ENCODE measurements around the gene MAK.
"Not testable (repeated sequence)": the region's sequence is repeated elsewhere in the genome, so short reads cannot be mapped to it uniquely, and the experiment has no call there.

Gene MAK, protein sequence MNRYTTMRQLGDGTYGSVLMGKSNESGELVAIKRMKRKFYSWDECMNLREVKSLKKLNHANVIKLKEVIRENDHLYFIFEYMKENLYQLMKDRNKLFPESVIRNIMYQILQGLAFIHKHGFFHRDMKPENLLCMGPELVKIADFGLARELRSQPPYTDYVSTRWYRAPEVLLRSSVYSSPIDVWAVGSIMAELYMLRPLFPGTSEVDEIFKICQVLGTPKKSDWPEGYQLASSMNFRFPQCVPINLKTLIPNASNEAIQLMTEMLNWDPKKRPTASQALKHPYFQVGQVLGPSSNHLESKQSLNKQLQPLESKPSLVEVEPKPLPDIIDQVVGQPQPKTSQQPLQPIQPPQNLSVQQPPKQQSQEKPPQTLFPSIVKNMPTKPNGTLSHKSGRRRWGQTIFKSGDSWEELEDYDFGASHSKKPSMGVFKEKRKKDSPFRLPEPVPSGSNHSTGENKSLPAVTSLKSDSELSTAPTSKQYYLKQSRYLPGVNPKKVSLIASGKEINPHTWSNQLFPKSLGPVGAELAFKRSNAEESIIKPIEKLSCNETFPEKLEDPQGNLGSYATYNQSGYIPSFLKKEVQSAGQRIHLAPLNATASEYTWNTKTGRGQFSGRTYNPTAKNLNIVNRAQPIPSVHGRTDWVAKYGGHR

GRCh38 chr6:10837995-10838793, at the start of gene MAK:
MAK (minus strand) TSS chr6:10838539; CDS start chr6:10830648, 7,891 bp downstream.
- Histone ChIP-seq H3K27ac (ENCODE audit: low read depth, low read length) (no peak within 1 kb of the TSS), H3K36me3 (ENCODE audit: insufficient read depth, low read length) (no peaks in the 10 kb centered on the region), H3K79me2 (ENCODE audit: control insufficient read depth, insufficient read depth, low read length, unreplicated experiment) (no peaks in the 10 kb centered on the region), H3K4me3 (ENCODE audit: low read depth, low read length) (peak within 1 kb of the TSS; percentile 73), H2AFZ (ENCODE audit: low read length, unreplicated experiment) (peak within 1 kb of the TSS; percentile 61), H3K4me1 (ENCODE audit: control insufficient read depth, insufficient read depth, low read length, unreplicated experiment) (no peaks in the 10 kb centered on the region), H3K27me3 (ENCODE audit: insufficient read depth, low read length) (peaks cover 79% of the 10 kb centered on the region)

DNA sequence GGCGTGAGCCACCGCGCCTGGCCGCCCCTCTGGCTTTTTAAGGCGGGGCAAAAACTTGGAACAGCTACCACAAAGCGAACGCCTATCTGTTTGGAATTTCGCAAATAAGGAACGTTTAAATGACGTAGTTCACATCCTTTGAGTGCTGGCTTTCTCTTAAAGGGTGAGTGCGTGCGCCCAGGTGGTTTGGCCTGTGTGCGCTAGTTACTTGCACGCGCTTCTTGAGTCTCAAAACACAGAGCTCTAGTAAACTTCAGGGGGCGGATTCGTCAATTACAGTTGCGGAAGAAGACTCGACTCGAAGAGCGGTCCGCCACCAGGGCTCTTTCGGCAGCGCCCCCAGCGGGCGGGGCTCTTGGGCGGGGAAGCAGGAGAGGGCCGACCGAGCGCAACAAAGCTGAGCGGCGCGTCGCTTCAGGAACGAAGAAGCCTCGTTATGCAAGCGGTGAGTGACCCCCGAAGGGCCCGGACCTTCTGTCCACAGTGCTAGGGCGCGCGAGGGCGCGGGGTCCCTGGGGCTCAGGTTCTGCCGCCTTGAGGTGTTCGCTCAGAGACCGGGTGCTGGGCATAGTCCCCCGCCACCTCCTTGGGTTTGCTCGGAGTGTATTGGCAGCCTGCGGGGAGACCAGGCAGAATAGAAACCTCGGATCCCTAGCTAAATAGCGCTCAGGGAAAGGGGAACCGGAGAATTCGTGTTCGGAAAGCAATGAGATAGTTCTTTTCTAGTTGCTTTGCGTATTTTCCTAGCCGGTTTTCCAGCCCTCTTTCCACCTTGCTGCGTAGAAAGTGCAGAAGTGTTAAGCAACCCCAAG, 48.6 kb upstream of the MAK start, which contains the start of gene SYCP2L:
Gene SYCP2L, plus strand, starts transcription at position 362 of the 812 bp plus-strand sequence. Its CDS starts 75 bp downstream, at position 437.
- Histone ChIP-seq H3K36me3 (ENCODE audit: insufficient read depth, low read length) (no peaks in the 10 kb centered on the region), H3K4me1 (ENCODE audit: control insufficient read depth, insufficient read depth, low read length, unreplicated experiment) (no peaks in the 10 kb centered on the region), H3K27ac (ENCODE audit: low read depth, low read length) (no peak within 1 kb of the TSS), H3K4me3 (ENCODE audit: low read depth, low read length) (peak within 1 kb of the TSS; percentile 22; the same call in 1 of the 2 replicates), H3K79me2 (ENCODE audit: control insufficient read depth, insufficient read depth, low read length, unreplicated experiment) (no peaks in the 10 kb centered on the region), H3K27me3 (ENCODE audit: insufficient read depth, low read length) (peaks cover 79% of the 10 kb centered on the region), H2AFZ (ENCODE audit: low read length, unreplicated experiment) (no peak within 1 kb of the TSS)

- peaks cover 84% of the 10 kb centered on the region for H3K27me3 ChIP-seq (ENCODE audit: insufficient read depth, low read length)
- H3K27ac ChIP-seq (ENCODE audit: low read depth, low read length); H2AFZ ChIP-seq (ENCODE audit: low read length, unreplicated experiment); H3K79me2 ChIP-seq (ENCODE audit: control insufficient read depth, insufficient read depth, low read length, unreplicated experiment); H3K36me3 ChIP-seq (ENCODE audit: insufficient read depth, low read length); H3K4me1 ChIP-seq (ENCODE audit: control insufficient read depth, insufficient read depth, low read length, unreplicated experiment); H3K4me3 ChIP-seq (ENCODE audit: low read depth, low read length): not testable (repeated sequence)
Measured at GRCh38 chr6:10886365-10886690, 48.0 kb upstream of the MAK start.

GRCh38 chr6:10884245-10884972, 46.1 kb upstream of the MAK start:
- Histone ChIP-seq H3K4me1 (ENCODE audit: control insufficient read depth, insufficient read depth, low read length, unreplicated experiment) (no peaks in the 10 kb centered on the region), H3K4me3 (ENCODE audit: low read depth, low read length) (no peak overlapping the region), H3K79me2 (ENCODE audit: control insufficient read depth, insufficient read depth, low read length, unreplicated experiment) (no peaks in the 10 kb centered on the region), H3K27me3 (ENCODE audit: insufficient read depth, low read length) (peaks cover 94% of the 10 kb centered on the region), H2AFZ (ENCODE audit: low read length, unreplicated experiment) (no peak overlapping the region), H3K36me3 (ENCODE audit: insufficient read depth, low read length) (no peaks in the 10 kb centered on the region), H3K27ac (ENCODE audit: low read depth, low read length) (no peak overlapping the region)

DNA sequence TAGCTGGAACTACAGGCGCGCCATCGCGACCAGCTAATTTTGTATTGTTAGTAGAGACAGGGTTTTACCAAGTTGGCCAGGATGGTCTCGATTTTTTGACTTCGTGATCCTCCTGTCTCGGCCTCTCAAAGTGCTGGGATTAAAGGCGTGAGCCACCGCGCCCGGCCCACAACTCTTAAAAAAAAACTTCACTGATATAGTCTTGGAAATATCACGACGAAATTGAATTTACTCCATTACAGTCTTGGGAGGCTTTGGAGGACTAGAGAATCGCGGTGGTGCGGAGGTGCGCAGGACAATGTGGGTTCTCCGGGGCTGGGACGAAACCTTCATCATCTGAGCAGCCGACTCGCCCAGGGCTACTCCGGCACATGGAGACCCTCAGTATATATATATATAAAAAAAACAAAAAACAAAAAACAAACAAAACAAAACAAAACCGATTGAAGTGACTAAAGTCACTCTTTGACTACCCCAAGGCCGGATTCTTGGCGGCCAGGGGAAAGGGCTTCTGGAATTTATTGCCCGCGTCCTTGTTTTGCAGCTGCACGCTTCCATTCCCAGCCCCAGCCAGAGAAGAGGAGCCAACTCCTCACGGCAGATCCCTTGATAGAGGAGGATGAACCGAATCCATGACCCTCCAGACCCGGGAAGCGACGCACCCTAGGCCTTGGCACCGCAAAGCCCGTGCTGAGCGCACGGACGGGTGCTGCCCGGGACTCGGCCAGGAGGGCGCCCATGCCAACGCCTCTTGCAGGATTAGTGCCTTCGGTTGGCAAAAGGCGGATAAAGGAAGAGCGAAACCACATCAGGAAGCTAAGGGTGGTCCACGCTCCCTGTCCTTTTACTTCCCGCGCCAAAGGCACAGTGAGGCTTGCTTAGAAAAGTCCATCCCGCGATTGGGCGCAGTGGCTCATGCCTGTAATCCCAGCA, 45.2 kb upstream of the MAK start:
- no peak overlapping the region for H2AFZ ChIP-seq (ENCODE audit: low read length, unreplicated experiment)
- H3K79me2 ChIP-seq (ENCODE audit: control insufficient read depth, insufficient read depth, low read length, unreplicated experiment), result no peaks in the 10 kb centered on the region
- H3K4me1 ChIP-seq (ENCODE audit: control insufficient read depth, insufficient read depth, low read length, unreplicated experiment), result no peaks in the 10 kb centered on the region
- peaks cover 92% of the 10 kb centered on the region for H3K27me3 ChIP-seq (ENCODE audit: insufficient read depth, low read length)
- no peak overlapping the region for H3K27ac ChIP-seq (ENCODE audit: low read depth, low read length)
- no peaks in the 10 kb centered on the region for H3K36me3 ChIP-seq (ENCODE audit: insufficient read depth, low read length)
- no peak overlapping the region for H3K4me3 ChIP-seq (ENCODE audit: low read depth, low read length)

- H2AFZ ChIP-seq (ENCODE audit: low read length, unreplicated experiment), result no peak overlapping the region
- H3K27ac ChIP-seq (ENCODE audit: low read depth, low read length), result no peak overlapping the region
- H3K27me3 ChIP-seq (ENCODE audit: insufficient read depth, low read length), result peaks cover 85% of the 10 kb centered on the region
- H3K4me3 ChIP-seq (ENCODE audit: low read depth, low read length), result no peak overlapping the region
- no peaks in the 10 kb centered on the region for H3K4me1 ChIP-seq (ENCODE audit: control insufficient read depth, insufficient read depth, low read length, unreplicated experiment)
- no peaks in the 10 kb centered on the region for H3K79me2 ChIP-seq (ENCODE audit: control insufficient read depth, insufficient read depth, low read length, unreplicated experiment)
- no peaks in the 10 kb centered on the region for H3K36me3 ChIP-seq (ENCODE audit: insufficient read depth, low read length)
Measured at GRCh38 chr6:10882657-10883171, 44.4 kb upstream of the MAK start.

GRCh38 chr6:10882253-10882630, 43.9 kb upstream of the MAK start:
- H3K27ac ChIP-seq (ENCODE audit: low read depth, low read length); H2AFZ ChIP-seq (ENCODE audit: low read length, unreplicated experiment); H3K79me2 ChIP-seq (ENCODE audit: control insufficient read depth, insufficient read depth, low read length, unreplicated experiment); H3K4me1 ChIP-seq (ENCODE audit: control insufficient read depth, insufficient read depth, low read length, unreplicated experiment); H3K36me3 ChIP-seq (ENCODE audit: insufficient read depth, low read length); H3K4me3 ChIP-seq (ENCODE audit: low read depth, low read length): not testable (repeated sequence)
- peaks cover 80% of the 10 kb centered on the region for H3K27me3 ChIP-seq (ENCODE audit: insufficient read depth, low read length)

GRCh38 chr6:10880366-10880765, 42.0 kb upstream of the MAK start:
- Histone ChIP-seq H2AFZ (ENCODE audit: low read length, unreplicated experiment) (no peak overlapping the region), H3K27ac (ENCODE audit: low read depth, low read length) (no peak overlapping the region), H3K27me3 (ENCODE audit: insufficient read depth, low read length) (peaks cover 64% of the 10 kb centered on the region), H3K79me2 (ENCODE audit: control insufficient read depth, insufficient read depth, low read length, unreplicated experiment) (no peaks in the 10 kb centered on the region), H3K4me1 (ENCODE audit: control insufficient read depth, insufficient read depth, low read length, unreplicated experiment) (no peaks in the 10 kb centered on the region), H3K36me3 (ENCODE audit: insufficient read depth, low read length) (no peaks in the 10 kb centered on the region), H3K4me3 (ENCODE audit: low read depth, low read length) (no peak overlapping the region)

DNA sequence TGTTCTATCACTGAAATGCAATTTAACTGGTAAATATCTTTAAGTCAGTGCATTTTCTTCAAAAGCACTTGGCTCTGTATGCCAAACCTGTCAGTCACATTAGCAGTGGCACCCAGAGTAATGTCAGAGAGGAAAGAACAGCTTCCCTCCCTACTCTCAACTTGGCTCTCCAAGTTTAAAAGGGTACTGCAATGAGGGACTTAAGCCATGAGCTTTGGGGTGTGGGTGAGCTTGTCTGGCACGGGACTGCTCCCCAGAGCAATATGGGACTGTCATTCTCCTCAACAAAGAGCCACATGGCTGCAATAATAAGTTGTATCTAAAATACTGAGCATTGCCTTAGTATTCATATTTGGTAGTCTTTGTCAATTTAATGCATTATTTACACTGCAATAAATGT, 39.5 kb upstream of the MAK start:
- Histone ChIP-seq H3K79me2 (ENCODE audit: control insufficient read depth, insufficient read depth, low read length, unreplicated experiment) (no peaks in the 10 kb centered on the region), H2AFZ (ENCODE audit: low read length, unreplicated experiment) (no peak overlapping the region), H3K27ac (ENCODE audit: low read depth, low read length) (no peak overlapping the region), H3K4me3 (ENCODE audit: low read depth, low read length) (no peak overlapping the region), H3K27me3 (ENCODE audit: insufficient read depth, low read length) (peaks cover 52% of the 10 kb centered on the region), H3K36me3 (ENCODE audit: insufficient read depth, low read length) (no peaks in the 10 kb centered on the region), H3K4me1 (ENCODE audit: control insufficient read depth, insufficient read depth, low read length, unreplicated experiment) (no peaks in the 10 kb centered on the region)

All from ACC112 (cell line).